HG03460 (cell line): ENCODE data around the gene TRIM32.

Source experiments
- ATAC-seq: cut with Tn5 transposase; IDR thresholded peaks from one replicate; pipeline ENCODE4 v1.9.1; 2021; ENCODE audit not compliant: unreplicated experiment

The TRIM32 gene, protein sequence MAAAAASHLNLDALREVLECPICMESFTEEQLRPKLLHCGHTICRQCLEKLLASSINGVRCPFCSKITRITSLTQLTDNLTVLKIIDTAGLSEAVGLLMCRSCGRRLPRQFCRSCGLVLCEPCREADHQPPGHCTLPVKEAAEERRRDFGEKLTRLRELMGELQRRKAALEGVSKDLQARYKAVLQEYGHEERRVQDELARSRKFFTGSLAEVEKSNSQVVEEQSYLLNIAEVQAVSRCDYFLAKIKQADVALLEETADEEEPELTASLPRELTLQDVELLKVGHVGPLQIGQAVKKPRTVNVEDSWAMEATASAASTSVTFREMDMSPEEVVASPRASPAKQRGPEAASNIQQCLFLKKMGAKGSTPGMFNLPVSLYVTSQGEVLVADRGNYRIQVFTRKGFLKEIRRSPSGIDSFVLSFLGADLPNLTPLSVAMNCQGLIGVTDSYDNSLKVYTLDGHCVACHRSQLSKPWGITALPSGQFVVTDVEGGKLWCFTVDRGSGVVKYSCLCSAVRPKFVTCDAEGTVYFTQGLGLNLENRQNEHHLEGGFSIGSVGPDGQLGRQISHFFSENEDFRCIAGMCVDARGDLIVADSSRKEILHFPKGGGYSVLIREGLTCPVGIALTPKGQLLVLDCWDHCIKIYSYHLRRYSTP

DNA sequence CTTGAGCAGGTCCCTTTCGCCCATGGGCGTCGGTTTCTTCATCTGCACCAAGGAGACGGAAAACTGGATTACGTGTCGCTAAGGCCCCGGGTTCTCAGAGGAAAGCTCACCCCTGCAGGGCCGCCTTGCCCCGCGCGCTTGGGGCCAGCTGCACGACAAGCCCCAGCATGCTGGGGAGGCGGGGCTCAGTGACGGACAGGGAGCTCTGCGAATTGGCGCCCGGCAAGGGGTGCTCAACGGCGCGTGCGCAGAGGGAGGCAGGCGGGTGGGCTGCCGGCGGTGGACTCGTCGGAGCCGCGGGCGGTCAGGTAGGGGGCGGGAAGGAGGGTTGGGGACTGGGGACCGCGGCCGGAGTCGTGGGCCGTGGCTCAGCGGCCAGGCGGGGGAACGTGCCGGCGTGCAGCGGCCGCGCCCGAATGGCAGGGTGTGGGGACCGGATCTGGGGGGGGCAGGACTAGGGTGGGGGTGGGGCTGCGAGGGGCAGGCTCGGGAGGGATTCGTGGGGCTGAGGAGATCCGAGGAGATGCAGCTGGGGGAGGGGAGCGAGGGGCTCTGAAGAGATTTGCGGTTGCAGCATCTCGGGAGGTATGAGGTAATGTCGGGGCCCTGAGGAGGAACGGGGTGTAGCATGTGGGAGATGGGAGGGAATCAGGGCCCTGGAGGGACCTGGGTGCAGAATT lies at the start of gene TRIM32:
TRIM32 (plus strand) TSS at position 232 of the 680 bp plus-strand sequence. CDS start 10,438 bp downstream, outside the sequence.
- ATAC-seq = peak; percentile 98

DNA sequence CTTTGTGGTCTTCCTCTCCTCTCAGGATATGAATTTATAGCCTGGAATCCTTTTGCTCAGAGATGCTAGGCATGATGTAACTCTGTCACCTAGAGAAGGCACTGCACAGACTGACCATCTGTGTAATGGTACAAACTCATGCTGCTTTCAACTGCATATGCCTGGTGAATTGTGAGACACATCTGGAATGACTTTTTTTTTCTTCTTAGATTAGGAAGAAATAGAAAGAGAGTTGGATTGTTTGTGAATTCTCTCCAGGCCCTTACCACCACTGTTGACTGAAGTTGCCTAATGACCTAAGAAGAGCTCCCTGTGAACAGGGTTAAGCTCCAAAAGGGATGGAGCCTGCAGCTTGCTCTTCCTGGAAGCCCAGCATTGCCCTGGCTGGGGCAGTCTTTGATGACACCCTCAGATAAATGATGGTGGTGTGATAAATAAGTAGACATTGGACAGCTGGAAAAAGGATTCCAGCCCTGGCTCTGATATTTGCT lies 47.8 kb upstream of the TRIM32 start:
- ATAC-seq = no peak

DNA sequence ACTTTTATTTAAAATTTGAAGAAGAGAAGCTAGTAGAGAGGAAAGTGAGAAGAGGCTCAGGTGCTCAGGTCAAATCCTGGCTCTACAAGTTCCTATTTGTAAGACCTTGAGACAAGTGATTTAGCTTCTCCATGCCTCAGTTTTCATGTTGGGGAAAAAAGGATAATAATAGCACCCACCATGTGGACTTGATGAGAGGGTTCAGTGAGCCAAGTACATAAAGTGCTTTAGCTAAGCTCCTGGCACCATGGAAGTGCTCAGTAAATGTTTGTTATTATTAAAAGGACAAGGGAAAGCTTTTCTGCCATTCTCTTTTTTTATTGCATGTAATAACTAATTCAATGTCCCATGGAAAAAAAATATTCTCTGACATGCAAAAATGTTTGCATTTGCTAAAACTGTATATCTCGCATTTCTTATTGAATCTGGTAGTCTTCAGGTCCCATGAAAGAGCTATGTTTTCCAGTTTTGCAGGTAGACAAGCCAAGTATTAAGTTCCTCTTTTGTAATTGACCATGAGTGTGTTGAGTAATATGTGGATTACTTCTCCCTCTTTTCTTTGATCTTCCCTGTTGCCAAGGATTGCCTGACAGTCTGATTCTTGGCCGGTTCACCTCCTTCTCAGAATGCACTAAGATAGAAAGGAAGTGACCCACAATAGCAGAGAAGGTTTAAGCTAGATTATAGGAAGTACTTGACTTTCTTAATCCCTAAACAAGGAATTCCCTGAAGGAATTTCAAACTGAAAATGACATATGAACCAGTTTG lies 45.6 kb upstream of the TRIM32 start:
- ATAC-seq = no peak

DNA sequence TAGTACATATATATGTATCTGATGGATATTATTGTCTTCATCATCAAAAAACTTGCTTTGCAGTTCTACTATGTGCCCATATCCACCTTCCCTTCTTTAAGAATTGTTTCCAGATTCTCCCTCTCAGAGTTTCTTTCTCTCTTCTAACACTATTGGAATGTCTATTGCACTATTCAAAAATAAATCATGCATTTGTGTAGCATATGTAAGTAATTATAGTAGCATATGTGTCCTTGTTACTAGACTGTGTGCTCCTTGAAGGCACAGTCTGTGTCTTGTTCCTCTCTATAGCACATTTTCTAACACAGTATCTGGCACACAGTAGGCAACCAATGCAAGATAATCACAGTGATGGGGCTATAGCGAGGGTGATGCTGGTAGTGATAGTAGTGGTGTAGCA lies 43.4 kb upstream of the TRIM32 start:
- ATAC-seq = no peak

DNA sequence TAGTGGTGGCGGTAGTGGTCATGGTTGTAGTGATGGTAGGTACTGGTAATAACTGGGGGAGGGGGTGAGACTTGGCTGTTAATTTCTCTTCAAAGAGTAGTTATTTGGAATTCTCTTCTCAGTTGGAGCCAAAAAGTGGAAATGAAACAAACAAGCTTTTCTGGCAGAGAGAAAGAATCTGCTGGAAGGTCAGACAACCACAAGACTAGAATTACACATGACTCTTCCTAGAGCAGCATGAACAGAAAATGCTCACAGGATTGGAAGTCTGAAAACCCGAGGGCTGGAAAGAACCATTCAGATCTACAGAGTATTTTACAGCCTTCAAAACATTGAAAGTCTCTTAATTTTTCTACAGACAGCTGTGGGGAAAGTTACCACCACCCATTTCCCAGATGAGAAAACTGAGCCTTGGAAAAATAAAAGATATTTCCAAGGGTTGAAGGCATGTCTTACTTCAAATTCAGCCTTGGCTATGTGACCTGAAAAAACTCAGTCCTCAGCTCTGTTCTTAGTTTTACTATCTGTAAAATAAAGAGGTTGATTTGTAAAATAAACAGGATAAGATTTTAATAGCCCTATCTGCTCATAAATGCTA lies 42.9 kb upstream of the TRIM32 start:
- ATAC-seq = no peak

DNA sequence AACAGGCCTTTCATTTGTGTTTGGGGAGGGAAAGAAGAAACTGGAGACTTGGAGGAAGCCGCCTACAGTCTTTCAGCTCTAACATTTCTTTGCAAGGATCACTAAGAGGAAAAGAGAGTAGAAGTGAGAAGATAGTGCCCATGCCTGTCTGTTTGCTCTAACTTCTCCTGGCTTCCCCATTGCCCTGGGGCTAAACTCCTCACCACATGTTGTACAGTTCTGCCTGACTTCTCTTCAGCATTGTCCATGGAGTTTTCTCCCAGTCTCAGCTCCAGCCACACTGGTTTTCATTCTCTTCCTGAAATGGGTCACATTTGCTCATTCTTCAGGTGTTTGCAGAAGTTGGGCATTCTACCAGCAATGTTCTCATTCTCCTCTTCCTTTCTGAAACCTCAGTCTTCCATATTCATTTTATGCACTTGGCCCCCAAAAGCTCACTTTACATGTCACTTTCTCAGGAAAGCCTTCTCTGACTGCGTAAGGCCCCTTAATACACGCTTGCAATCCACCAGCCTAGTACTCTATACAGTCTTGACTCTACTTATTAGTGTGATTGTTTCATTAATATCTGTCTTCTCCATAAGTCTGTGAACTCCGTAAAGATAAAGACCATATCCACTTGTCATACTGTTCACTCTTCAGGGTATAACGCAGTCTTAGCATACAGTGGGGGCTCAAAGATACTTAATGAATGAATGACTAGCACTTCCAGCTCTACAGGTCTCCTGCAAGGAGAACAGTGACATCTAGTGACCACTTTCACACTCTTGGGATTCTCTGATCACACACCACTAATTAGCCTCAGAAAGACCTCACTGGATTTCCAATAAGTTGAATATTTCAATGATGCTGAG lies 40.2 kb upstream of the TRIM32 start:
- ATAC-seq = no peak

DNA sequence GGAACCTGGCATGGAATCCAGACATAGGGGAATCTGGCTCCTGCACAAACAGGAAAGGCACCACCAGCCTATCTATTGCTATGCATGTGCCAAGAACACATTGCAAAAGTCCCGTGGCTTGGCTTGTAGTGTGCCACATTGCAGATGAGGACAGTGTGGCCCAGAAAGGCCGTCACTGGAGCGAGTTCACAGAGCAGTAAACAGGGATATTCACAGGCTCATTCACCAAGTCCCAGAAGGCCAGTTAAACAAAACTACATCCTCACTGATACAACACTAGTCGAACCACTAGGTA lies 39.6 kb upstream of the TRIM32 start:
- no peak for ATAC-seq

DNA sequence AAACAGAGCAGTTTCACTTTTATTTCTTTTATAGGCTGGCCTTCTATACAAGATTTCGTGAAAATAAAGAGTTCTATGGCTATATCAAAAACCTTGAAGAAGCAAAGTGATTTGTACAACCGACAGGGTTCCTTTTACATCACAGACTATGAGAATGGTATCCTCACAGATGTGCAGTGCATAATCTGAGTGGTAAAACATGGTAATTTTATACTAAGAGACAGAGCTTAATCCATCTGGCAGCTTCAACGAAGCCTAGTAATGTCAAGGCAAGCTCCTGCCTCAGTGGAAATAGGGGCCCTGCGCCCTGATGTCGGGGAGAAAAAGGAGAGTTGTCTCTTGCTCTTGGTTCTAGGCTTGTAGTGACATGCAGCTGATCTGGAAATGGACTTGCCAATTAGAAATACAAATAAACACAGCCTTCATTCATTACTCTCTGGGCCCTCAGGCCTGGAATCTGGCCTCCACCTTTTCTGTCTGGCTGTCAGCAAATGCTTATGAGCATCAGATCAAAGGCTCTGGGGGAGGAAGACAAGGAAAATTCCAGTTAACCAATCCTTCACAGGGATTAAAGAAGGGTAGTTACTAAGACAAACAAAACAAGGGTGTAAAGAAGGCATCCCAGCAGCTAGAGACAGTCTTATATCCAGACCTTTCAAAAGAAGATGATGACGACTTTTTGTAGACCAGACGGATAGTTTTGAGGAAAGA lies 33.6 kb upstream of the TRIM32 start:
- ATAC-seq = no peak

DNA sequence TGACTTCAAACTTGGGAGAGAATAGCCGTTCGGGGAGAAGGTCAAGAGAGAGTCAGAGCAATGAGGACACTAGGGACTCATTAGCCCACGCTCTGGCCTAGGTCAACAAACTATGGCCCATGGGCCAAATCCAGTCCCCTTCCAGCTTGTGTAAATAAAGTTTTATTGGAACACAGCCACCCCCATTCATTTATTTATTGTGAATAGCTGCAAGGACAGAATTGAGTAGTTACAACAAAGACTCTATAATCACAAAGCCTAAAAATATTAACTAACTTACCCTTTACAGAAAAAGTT lies 33.1 kb upstream of the TRIM32 start:
- no peak for ATAC-seq

DNA sequence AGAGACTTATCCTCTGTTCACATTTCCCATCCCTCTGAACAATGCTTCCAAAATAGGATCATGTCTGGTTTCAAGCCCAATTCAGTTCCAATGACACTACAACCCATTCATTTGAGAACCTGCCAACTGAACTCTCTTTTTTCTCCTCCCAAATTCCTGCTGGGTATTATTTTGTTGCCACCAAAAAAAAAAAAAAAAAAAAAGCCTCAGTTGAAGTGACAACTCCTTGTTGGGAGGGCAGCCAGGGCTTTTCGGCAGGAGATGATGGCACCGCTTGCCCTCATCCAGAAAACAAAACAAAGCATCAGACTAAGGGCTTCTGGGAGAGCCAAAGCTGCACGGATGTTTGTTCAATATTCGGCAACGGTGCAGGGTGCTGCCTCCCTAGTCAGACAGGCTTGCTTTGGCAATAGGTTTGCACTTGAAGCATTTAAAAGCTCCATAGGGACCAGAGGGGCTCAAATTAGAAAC lies 30.6 kb upstream of the TRIM32 start:
- no peak for ATAC-seq

DNA sequence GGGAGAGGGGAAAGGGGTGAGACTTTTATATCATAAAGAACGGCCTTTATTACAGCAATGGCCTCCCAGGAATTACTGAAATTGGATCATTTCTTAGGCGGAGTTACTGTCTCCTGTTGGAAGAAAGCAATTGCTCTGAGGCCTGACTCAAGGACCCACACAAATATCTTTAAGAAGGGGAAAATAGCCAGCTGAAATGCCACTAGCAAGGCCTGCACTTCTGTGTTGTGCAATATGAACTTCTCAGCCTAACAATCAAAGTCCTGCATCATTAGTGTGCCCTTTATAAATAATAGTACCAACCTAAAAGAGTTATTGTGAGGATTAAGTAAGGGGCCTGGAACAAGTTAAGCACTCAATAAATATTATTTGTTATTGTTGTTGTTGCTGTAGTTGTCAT lies 30.1 kb upstream of the TRIM32 start:
- no peak for ATAC-seq

DNA sequence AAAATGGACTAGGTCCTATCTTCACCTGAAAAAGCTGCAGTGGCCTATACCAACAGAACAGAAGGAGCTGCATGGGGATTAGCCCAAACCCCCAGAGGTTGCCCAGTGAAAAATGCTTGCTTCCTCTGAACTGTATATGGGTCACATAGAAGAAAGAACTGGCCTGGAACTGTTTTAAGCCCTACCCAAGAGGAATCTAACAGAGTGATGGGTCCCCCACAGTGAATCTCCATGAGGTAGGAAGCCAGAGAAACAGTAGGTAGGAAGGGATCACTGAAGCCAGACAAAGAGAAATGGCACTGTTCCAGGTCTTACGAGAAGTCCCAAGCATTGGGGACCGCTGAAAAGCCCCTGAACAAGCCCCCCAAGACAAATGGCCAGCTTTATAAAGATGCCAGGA lies 28.8 kb upstream of the TRIM32 start:
- no peak for ATAC-seq

DNA sequence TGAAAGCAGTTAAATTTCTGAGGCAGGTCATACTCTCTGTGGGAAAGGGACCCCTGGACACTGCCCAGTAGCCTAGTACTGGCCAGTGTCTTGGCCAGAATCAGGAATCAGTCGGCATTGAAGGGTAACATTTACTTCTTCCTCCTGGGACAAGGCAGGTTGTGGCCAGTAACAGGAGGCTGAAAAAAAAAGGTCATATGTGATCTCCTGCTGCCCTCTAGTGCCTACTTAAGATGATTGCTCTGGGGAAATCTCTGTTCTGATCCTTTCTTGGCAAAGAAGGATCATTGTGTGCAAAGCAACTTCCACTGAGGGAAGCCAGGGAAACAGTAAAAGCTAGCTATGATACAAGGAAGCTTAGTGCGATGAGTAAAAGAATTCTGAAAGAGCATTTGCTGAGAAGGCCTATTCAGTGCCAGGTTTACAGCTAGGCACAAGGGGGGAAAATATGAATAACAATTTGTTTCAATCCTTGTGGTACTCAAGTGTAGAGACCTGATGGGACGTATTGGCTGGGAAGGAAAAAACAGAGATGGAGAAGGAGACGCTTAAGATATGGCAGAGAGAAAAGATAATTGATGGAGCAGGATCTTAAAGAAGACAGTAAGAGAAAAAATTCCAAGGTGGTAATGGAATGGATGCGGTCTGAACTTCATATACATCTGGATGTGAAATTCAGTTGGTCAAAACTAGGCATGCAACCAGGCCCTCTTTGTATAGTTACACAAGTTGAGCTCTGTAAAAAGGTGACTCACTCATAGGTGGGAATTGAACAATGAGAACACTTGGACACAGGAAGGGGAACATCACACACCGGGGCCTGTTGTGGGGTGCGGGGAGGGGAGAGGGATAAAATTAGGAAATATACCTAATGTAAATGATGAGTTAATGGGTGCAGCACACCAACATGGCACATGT lies 25.8 kb upstream of the TRIM32 start:
- ATAC-seq = peak; percentile 81

DNA sequence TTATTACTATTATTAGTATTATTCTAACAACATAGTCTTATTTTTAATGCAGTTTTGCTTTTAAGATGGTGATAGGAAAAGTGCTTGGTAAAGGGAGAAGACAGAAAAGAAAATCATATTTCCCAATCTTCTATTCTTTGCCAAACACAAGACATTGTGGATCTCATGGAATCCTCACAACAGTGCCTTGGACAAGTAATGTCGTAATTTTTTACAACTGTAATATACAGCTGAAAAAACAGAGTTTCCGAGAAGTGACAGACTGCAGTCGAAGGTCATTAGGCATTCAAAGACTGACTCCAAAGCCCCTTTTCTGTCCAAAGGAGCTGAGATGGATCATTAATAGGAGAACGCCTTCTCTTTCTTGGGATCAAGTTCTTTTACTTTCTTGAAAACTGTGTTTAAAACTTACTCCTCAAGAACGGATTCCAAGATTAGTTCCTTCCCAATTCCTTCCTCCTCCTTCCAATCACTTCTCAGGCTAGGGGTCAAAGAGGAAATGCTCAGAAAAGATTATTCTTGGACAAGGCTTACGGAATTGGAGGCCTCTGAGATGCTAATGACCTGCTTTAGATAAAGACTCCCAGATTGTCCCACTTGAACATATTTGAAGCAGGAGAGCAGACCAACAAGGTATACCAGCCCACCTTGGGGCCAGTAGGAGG lies 24.3 kb upstream of the TRIM32 start:
- no peak for ATAC-seq

DNA sequence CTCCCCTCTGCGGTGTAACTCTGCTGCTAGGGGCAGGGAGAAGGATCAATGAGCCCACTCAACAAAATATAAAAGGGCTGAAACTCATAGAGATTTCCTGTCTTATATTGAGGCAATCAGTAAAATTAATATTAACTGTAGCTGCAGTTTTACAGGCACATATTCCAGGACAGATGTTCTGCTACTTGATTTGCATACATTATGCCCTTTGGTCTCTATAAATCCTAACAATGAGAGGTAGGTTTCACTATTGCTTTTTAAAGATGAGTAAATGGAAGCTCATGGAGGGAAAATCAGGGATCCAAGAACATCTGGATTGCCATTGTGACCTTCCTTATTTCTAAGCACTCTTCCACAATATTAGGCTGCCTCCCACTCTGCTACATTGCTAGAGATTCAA lies 23.5 kb upstream of the TRIM32 start:
- no peak for ATAC-seq

DNA sequence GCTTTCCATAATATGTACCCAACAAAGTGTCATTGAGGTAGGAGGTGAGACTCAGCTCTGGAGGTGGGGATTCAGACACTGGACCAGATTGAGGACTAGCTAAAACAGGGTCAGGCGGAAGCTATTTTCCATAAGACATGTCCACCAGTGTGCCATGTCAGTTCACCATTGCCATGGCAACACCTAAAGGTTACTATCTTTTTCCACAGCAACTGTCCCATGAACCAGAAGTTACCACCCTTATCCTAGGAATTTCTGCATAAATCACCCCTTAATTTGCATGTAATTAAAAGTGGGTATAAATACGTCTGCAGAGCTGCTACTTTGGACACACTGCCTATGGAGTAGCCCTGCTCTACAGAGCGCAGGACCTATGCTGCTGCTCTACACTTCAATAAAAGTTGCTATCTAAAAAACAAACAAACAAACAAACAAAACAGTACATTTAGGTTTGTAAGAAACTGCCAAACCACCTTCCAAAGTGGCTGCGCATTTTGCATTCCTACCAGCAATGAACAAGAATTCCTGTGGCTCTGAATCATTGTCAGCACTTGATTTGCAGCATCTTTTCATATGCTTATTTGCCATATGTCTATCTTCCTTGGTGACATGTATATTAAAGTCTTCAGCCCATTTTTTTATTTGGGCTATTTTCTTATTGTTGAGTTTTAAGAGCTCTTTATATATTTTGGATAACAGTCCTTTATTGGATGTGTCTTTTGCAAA lies 18.0 kb upstream of the TRIM32 start:
- no peak for ATAC-seq

DNA sequence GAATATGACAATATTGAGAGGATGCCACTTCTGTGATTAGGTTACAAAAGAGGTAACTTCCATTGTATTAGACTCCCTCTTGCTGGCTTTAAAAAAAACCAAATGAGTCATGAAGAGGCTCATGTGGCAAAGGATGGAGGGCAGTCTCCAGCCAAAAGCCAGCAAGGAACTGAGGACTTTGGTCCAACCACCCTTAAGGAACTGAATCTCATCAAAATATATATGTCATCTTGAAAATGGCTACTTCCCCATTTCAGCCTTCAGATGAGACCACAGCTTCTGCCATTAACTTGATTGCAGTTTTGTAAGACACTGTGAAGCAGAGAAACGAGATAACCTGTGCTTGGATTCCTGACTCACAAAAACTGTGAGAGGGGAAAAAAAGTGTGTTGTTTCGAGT lies 15.5 kb upstream of the TRIM32 start:
- no peak for ATAC-seq
